HG02623 (cell line): ENCODE results near the gene DIP2C.
"Not testable (repeated sequence)": the region's sequence is repeated elsewhere in the genome, so short reads cannot be mapped to it uniquely, and the experiment has no call there.

Experiments used
- ATAC-seq: cut with Tn5 transposase; IDR thresholded peaks from one replicate; pipeline ENCODE4 v1.9.1; 2021; ENCODE audit warnings: moderate library complexity; ENCODE audit not compliant: unreplicated experiment

DIP2C gene

DNA sequence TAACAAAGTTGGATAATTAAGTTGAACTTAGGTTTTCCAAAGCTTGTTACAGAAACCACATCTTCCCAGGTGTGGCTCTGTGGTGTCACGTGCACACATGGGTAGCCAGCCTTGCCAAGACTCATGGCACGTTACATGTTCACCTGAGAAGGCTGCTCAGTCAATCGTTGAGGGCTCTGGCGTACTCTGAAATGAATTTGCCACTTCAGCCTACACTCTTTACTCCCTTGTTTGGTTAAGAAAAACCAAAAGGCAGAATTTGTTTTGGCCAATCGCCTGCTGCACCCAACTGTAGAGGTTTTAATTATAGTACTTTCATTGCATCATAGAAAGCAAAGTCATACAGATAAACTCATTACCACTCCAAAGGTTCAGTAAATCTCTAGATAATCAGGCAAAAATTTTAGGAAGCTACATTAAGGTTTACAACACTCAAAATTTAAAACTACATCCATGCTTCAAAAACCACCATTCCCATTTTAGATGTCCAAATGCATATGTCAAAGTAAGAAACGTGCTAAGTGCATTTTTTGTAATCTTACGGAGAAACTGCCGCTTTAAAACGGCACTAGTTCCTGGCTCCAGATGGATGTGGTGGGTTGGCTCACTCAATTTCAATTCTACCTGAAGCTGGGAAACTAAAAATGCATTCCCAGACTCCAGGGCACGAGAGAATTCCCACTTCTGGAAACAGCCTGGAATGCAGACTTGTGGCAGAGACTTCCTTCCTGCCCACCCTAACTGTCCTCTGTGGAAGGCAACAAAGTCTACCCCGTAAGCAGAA lies 88.4 kb downstream of the DIP2C start:
- ATAC-seq = no peak

DNA sequence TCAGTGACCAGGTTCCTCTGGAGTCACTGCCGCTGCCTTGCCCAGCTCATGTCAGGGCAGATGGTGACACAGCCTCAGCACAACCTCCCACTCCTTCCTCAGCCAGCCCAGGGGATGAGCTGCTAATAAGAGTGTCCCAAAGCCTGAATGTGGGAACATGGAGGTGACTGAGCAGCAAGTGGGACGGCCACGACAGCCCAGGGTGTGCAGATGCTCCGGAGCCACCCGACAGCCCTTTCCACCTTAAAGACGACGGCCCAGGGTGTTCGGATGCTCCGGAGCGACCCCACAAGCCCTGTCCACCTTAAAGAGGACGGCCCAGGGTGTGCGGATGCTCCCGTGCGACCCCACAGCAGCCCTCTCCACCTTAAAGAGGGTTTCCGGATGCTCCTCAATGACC lies 89.2 kb downstream of the DIP2C start:
- no peak for ATAC-seq

DNA sequence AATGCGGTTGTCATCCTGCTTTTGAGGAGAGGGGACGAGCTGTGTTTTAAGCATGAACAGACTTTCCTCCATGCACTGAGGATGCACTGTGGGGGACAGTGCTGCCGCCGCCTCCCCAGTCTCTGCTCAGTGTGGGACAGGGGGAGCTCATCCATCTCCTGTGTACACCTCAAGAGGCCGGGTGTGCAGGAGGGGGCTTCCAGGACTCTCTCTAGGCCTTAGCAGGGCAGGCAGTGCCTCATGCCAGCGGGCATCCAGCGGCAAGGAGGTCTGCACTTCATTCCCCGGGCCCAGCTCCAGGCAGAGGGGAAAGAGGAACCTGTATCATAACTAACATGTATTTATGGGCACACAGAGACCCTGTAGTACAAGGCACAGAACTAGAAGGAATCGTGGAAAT lies 89.7 kb downstream of the DIP2C start:
- ATAC-seq = no peak

DNA sequence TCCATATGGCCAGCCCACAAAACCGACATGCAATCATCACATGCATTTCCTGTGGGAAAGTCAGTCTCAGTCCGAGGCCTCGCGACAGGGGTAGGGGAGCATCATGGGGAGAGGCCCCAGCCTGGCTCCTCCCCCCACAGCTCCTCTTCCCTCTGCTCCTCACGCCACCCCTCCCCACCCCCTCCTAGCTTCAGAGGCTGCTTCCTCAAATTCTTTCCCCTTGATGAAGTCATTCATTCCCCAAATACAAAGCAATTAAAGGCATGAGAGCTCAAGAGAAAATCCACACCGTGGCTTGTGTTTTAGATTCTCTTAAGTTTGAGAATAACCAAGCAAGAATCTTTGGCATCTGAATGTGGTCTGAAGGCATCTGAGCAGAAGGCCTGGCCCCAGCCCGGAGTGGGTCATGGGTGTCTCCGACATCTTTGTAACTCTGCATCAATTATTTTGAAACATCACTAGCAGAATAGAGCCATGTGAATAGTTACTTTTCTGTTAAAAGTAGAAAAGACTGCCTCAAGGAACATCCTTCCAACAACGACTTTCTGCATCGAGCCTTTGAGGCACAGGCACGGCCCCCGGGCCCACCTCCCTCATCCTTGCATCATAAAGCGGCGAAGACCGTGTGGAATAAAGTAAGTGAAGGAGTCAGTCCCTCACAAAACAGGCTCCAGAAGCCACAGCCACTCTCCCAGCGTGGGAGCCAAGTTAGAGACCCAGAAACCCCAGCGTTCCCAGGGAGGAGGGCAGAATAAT lies 90.9 kb downstream of the DIP2C start:
- ATAC-seq = no peak

DNA sequence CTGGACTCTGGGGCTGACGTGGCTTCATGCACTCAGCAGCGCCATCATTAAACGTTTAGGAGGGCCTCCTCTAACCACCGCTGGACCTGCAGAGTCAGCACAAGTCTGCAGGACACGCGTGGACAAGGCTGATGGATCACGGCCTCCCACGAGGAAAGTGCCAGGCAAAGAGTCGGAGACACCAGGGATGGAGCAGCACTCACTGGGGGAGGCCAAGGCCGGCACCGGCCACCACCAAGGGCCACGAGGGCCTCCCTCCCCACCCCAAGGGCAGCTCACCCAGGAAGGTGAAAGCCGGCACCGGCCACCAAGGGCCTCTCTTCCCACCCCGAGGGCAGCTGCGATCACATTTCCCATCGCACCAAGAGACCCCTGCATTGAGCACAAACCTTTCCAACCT lies 91.5 kb downstream of the DIP2C start:
- ATAC-seq = no peak

DNA sequence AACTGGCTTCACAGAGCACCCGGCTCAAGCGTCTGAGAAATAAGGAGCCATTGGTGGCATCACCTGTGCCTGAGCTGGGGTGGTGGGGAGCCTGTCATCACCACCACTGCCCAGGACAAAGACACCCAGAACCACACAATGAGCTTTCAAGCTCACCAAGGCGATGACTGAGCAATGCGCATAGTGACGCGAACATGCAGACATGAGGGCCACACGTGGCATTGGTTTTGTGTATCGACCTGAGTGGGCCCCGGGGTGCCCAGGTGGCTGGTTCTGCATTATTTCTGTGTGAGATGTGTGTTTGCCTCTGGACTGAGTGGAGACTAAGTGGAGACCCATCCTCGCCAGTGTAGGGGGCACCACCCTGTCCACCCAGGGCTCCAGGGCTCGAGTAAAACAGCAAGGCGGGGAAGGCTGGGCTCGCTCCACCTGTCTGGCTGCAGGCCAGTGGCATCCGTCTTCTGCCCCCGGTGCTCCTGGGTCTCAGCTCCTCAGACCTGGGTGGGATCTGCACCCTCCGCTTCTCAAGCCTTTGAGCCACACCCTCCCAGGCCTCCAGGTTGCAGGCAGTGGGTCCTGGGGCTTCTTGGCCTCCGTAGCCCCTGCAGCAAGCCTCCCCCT lies 92.6 kb downstream of the DIP2C start:
- no peak for ATAC-seq

DNA sequence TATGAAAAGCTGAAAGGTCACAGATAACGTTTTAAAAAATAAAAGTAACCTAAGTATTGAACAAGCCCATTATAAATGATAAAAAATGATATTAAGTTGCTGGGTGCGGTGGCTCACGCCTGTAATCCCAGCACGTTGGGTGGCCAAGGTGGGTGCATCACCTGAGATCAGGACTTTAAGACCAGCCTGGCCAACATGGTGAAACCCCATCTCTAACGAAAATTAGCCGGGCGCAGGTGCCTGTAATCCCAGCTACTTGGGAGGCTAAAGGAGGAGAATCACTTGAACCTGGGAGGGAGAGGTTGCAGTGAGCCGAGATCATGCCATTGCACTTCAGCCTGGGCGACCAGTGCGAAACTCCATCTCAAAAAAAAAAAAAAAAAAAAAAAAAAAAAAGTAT lies 93.3 kb downstream of the DIP2C start:
- not testable (repeated sequence) for ATAC-seq

DNA sequence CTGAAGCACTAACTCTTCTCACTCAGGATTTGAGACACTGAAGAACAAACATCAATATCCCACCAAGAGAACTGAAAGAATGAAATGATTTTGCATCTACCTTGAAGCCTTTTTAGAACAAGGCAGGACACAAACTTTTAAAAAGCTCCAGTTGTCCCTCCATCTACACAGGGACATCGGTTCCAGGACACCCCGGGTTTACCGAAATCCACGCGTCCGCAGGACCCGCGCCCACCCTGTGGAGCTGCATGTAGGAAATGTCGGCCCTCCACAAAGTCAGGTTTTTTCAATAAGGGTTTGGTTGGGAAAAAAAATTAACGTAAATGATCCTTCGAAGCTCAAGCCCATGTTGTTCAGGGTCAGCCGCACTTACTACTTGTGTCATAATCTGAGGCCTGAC lies 94.0 kb downstream of the DIP2C start:
- no peak for ATAC-seq

DNA sequence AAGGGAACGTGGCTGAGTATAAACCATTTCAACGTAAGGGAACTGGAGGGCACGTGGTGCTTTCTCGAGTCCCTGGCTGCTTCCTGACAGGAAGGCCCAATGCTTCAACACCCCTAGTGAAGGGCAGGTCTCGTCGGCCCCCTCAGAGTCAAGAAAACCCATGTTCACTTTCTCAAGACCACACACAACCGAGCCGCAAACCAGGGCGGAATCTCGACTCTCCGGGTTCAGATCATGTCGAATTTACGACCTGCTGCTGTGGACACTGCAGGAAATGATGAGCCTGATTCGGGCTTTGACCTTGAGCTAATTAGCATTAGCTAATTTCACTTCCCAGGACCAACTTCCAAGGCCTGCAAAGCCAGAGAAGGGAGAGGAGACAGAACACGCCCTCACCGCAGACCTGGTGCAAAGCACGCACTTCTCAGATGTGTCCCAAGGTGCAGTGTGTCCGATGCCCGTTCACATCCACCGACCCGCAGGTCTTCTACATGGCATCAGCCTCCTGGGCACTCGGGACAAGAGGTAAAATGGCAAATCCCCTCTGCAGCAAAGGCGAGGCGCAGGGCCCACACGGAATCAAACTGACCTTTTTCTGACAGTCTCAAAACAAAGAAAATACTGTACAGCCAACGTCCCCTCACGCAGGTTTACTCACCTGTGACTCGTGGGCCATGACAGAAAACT lies 94.7 kb downstream of the DIP2C start:
- ATAC-seq = no peak

DNA sequence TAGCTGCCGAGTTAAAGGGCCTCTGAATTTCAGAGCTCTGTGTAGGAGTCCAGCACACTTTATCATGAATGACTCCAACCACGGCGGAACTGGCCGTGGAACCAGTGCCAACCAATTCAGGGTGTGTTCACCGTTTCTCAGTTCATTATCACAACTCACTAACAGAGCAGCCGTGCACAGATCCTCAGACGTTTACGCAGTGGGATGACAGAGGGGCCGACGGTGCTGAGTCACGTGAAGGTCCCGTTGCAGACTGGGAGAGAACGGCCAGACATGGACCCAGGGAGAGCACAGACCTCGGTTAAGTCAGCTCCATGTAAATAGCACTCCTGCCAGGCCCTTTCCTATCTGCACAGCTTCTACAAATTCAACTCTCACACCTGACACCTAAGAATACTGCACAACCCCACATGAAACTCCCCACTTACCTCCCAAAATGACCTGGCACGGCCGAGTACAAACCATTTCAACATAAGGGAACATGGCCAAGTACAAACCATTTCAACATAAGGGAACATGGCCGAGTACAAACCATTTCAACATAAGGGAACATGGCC lies 95.5 kb downstream of the DIP2C start:
- no peak for ATAC-seq

DNA sequence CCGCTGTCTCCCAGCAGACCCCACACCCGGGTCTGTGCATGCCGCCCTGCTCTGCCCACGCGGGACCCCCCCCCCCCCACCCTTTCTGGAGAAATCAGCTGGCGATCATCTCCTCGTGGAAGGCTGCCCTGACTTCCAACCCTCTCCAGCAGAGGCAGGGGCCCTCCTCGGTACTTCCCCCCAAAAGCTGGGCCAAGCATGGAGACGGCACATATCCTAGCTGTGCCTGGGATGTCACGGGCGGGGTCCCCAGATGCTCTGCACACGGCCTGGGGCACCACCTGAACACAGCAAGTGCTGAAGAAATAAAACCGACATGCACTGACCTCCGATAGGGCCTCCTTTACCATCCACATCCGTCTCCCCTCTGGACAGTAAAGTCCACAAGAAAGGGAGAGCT lies 96.0 kb downstream of the DIP2C start:
- no peak for ATAC-seq

DNA sequence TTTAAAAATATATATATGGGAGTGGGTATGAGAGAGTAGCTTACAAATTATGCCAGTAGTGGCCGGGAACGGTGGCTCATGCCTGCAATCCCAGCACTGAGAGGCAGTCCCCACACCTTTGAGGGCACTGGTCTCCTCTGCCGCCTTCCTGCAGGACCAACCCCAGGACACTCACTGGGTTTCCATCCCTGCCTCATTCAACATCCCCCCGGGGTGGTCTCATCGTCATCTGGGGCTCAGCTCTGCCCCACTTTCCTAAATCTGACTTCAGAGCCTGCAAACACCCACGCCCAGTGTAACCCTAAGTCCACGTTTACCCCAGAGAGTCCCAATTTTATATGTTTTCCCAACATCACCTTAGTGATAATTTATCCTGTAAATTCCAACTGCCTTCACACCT lies 96.5 kb downstream of the DIP2C start:
- no peak for ATAC-seq

DNA sequence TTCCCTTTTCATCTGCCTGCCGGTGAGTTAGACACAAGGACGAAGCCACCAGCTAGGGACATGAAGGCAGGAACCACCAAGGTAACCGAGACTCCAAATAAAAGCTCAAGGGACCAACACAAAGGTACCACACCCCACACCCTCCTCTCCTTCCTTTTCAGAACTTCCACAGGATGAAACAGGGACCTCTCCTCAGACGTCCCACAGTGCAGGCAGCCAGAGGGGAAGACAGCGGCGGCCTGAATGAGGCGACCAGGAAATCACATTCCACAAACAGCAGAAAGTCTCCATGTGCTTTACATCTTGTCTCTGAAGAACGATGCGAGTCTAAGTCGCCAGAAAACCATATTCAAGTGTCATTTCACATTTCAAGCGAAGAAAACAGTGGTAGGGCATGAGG lies 97.8 kb downstream of the DIP2C start:
- no peak for ATAC-seq

DNA sequence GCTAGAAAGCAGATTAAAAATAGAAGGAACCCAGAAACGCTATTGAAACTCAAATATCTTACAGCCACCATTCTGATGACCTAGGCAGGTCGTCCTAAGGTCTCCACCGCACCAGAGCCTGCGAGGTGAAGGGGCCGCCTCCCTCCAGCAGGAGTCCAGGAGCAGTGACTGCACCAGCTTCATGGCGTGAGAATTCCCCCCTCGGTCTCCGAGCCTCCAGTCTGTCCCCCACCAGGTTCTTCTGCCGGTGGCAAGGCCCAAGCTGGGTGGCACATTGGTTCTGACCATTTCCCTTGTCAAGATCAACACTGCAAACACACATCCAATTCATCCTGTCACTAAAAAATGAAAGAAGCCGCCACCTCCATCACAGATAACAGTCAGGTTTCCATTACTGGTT lies 98.7 kb downstream of the DIP2C start:
- ATAC-seq = no peak

DNA sequence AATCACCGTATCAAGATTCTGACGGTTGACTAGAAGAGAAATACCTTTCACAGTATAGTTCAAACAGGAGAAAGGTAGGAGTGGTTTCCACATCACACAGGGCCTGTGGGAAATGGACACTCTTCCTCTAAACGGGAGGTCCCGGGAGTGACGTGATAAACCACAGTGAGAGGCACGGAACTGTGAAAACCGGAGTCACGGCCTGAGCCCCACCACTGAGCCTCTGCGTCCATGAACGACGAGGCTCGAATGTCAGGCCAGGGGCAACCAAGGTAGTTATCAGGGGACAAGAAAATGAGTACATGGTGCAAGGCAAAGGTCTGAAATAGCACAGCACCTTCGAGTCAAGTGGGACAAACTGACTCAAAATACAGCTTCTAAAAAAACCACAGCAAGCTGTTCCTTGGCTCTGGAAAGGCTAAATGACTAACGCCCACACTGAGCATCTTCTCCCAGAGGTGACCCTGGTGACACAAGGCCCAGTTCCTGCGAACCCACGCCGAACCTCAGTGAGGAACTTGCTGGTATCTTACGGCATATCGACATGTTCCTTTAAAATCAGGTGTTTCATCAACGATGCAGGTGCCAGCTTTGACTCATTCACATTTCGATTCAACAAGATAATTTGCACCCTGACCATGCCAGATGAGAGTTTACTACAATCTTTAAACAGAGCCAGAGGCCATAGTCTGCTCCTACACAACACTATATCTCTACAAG lies 99.3 kb downstream of the DIP2C start:
- no peak for ATAC-seq

DNA sequence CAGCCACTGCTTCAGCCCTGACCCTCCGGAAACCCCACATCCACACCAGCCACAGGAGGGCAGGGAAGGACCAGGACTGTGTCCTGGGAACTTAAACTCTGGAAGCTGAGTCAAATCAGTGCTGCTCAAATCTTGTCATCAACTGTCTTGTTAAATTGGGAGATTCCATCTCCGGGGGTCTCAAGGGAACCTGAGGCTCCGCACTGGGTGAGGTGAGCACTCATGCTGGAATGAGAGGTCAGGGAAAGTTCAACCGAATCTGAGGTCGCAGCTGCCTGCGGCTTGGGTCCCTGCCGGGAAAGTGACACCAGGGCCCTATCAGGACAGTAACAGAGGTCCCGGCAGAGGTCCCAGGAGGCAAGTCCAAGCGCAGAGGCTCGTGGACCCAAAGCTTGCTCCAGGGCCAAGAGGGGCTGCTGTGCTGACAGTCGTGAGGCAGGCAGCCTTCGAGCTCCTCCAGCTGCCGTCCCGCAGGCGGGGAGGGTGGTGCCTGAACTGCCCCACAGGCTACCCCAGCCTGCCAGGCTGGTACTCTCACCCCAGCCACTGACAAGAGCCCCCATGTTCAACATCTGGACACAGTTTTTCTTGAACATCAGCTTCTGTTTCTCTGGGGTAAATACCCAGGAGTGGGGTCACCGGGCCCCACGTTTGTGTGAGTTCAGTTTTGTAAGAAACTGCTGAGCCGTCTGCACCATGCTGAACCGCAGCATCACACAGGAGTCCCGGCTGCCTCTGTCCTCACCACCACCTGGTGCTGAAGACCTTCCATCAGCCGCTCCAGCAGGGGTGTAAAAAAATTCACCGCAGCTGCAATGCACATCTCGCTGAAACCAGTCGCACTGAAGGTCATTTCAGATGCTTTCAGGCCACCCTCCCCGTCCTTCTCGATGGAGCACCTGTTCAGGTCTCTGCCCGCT lies 101.0 kb downstream of the DIP2C start:
- no peak for ATAC-seq

DNA sequence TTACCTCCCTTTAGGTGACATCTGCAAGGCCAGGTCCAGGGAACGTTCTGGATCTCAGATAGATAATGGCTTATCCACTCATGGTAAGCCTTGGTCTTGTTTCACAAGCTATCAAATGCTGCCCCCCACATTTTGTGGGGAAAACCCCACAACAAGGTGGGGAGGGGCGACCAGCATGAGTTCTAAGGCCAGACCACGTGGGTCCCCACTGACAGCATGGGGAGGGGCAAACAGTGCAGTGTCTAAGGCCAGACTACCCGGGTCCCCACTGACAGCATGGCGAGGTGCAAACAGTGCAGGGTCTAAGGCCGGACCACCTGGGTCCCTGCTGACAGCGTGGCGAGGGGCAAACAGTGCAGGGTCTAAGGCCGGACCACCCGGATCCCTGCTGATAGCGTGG lies 102.8 kb downstream of the DIP2C start:
- ATAC-seq = no peak

DNA sequence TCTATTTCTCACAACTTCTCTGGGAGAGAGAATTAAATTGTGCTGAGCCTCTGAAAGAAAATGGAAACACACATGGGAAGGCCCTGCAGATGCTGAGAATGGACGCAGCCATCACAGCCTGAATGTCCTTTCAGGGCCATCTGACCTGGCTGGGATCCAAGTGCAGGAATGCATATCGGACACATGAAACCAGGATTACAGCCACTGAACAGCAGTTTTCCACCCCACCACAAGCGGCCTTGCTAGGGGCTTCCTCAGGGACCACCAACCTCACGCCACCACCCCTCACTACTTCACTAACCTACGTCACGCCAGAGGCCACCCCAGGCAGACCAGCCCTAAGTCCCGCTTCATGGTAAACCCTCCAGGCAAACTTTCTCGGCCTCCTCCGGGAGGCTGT lies 103.3 kb downstream of the DIP2C start:
- ATAC-seq = no peak

DNA sequence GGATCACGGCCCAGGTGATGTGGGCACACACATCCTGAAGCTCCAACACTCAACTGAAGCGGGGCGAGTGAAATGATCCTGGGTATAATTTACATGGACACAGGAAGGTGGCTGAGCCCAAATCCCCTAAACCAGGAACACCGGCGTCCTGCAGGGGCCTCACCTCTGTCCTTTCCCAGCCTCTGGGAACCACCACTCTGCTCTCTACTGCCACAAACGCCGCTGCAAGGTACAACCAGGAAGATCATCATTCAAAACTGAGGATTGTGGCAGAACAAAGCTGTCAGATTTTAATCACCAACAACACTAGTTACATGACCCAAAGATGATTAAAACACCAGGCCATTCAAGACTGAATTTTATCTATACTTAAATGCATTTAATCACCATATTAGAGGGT lies 104.0 kb downstream of the DIP2C start:
- no peak for ATAC-seq
